Upper lobe of right lung (tissue), 1 donor: ENCODE measurements around the gene A2M. TPM values are rescaled to one million over a fixed set of nuclear protein-coding genes. Genes with fewer than 3 reads are reported as not detected.
A peak's percentile ranks its signal among the peaks of the same experiment; 100 is the strongest.

Experiments
- ATAC-seq: fragments of 200-7000 bp; cut with Tn5 transposase; one replicate; pipeline ENCODE4 v1.9.1; 2020; ENCODE audit warnings: mild to moderate bottlenecking, moderate library complexity
- DNase-seq: peaks from one replicate; pipeline ENCODE4 v3.0.0-alpha.2; 2020
- H3K27ac ChIP-seq: fragments of 200-600 bp; one replicate; pipeline ENCODE4 v1.8.0; 2022
- H3K27me3 ChIP-seq: fragments of 200-600 bp; one replicate; pipeline ENCODE4 v1.8.0; 2022; ENCODE audit warnings: mild to moderate bottlenecking
- H3K36me3 ChIP-seq: fragments of 200-600 bp; one replicate; pipeline ENCODE4 v1.8.0; 2022
- H3K4me1 ChIP-seq: fragments of 200-600 bp; one replicate; pipeline ENCODE4 v1.8.0; 2022
- H3K4me3 ChIP-seq: fragments of 200-600 bp; one replicate; pipeline ENCODE4 v1.8.0; 2022; ENCODE audit warnings: mild to moderate bottlenecking
- H3K9me3 ChIP-seq: fragments of 200-600 bp; one replicate; pipeline ENCODE4 v1.8.0; 2022
- CTCF ChIP-seq: fragments of 200-600 bp; IDR thresholded peaks from one replicate; pipeline ENCODE4 v1.8.0; 2022; ENCODE audit warnings: antibody characterized with exemption
- intact Hi-C: fragments of 100-400 bp; cut with DNase I; formaldehyde crosslinking; loops from one replicate; pipeline ENCODE4 v1.11.0; 2022
- total RNA-seq: library from RNA; stranded (reverse); fragmentation: NEBNext Ultra II Directional; extraction: Animal tissue kit (Norgen Biotek cat#: 25700); gene quantifications from one replicate; pipeline ENCODE4 v1.2.1, GENCODE V29; 2021
- donor health status: DM: no; HTN: yes; CAD: no; lungs with severe emphysema.

A2M gene
- total RNA-seq, 1 donor from 2014 or later = 2,772 TPM

- no peak for DNase-seq
Measured at GRCh38 chr12:9127484-9127883, 11.8 kb upstream of the A2M start.

GRCh38 chr12:9124383-9125031 lies 8.8 kb upstream of the A2M start:
- H3K27ac ChIP-seq = peak overlapping the region; percentile 74
- ATAC-seq (peak; percentile 34), DNase-seq (peak; percentile 61)
- no peaks in the 10 kb centered on the region for H3K27me3 ChIP-seq
- peaks cover 22% of the 10 kb centered on the region for H3K4me1 ChIP-seq
- peak overlapping the region; percentile 11 for H3K4me3 ChIP-seq
- H3K36me3 ChIP-seq = no peaks in the 10 kb centered on the region
- TF ChIP-seq CTCF = no peak
- H3K9me3 ChIP-seq = no peaks in the 10 kb centered on the region
- intact Hi-C loops = no loop called here

More at GRCh38 chr12:9127484-9127883, 11.8 kb upstream of the A2M start:
- no peak for ATAC-seq
- Histone ChIP-seq H3K4me3 (no peak overlapping the region), H3K27me3 (no peaks in the 10 kb centered on the region), H3K9me3 (no peaks in the 10 kb centered on the region), H3K27ac (no peak overlapping the region), H3K4me1 (peaks cover 15% of the 10 kb centered on the region), H3K36me3 (no peaks in the 10 kb centered on the region)
- intact Hi-C loops = no loop called here
- TF ChIP-seq CTCF = no peak

GRCh38 chr12:9123781-9124382 lies 8.2 kb upstream of the A2M start:
- Histone ChIP-seq H3K4me1 (peaks cover 24% of the 10 kb centered on the region), H3K9me3 (no peaks in the 10 kb centered on the region), H3K4me3 (peak overlapping the region; percentile 11), H3K36me3 (no peaks in the 10 kb centered on the region), H3K27me3 (no peaks in the 10 kb centered on the region), H3K27ac (peak overlapping the region; percentile 74)
- no peak for DNase-seq
- no peak for TF ChIP-seq CTCF
- intact Hi-C loops = no loop called here
- ATAC-seq = peak; percentile 37

- Histone ChIP-seq H3K27ac (peak overlapping the region; percentile 74), H3K9me3 (no peaks in the 10 kb centered on the region), H3K27me3 (no peaks in the 10 kb centered on the region), H3K4me3 (no peak overlapping the region), H3K36me3 (no peaks in the 10 kb centered on the region), H3K4me1 (peaks cover 41% of the 10 kb centered on the region)
- TF ChIP-seq CTCF = no peak
- ATAC-seq (no peak), DNase-seq (no peak)
- intact Hi-C loops = no loop called here
Measured at GRCh38 chr12:9122091-9122609, 6.4 kb upstream of the A2M start.

- peaks cover 46% of the 10 kb centered on the region for H3K4me1 ChIP-seq
- H3K36me3 ChIP-seq = no peaks in the 10 kb centered on the region
- H3K4me3 ChIP-seq = no peak overlapping the region
- H3K27me3 ChIP-seq = no peaks in the 10 kb centered on the region
- peak overlapping the region; percentile 85 for H3K27ac ChIP-seq
- TF ChIP-seq CTCF = no peak
- H3K9me3 ChIP-seq = no peaks in the 10 kb centered on the region
- intact Hi-C loops = no loop called here
- DNase-seq (no peak), ATAC-seq (no peak)
Measured at GRCh38 chr12:9120487-9121184, 4.9 kb upstream of the A2M start.
